HEK293 (cell line): ENCODE results near the gene CNKSR3.

Experiments used
- CTCF ChIA-PET: fragments of 350-600 bp; formaldehyde crosslinking; extraction: SDS; loops from one replicate; lab custom pipeline; 2021; ENCODE audit warnings: antibody characterized with exemption; lab: Yijun Ruan, JAX
- POLR2A ChIA-PET: fragments of 300-600 bp; formaldehyde crosslinking; extraction: SDS; loops from one replicate; lab custom pipeline; 2020; ENCODE audit warnings: antibody characterized with exemption, inconsistent platforms; lab: Yijun Ruan, JAX
- H3K27ac ChIP-seq: fragments of 200-500 bp; sonication (Bioruptor generic); 2 replicates; pipeline ENCODE4 v1.5.1; 2014; ENCODE audit warnings: low read depth, low read length, control low read depth, inconsistent platforms; ENCODE audit errors: extremely low read depth
- H3K36me3 ChIP-seq, 2 experiments: fragments of 200-500 bp in 1 of 2; sonication (Bioruptor generic) in 1 of 2; 1 replicate in 1 of 2; 2 replicates in 1 of 2; pipeline ENCODE4 v1.5.1; 2014 to 2017; ENCODE audit warnings: inconsistent platforms in 2 of 2, low read length in 2 of 2; ENCODE audit not compliant: control insufficient read depth in 2 of 2, insufficient read depth in 1 of 2
- H3K4me1 ChIP-seq: fragments of 200-500 bp; sonication (Bioruptor generic); 2 replicates; pipeline ENCODE4 v1.5.1; 2014; ENCODE audit warnings: mild to moderate bottlenecking, low read length, inconsistent platforms; ENCODE audit not compliant: control insufficient read depth, insufficient read depth
- H3K4me3 ChIP-seq: 2 replicates; pipeline ENCODE4 v1.5.1; 2011; ENCODE audit warnings: low read depth, mild to moderate bottlenecking, control low read depth, low read length, moderate library complexity
- H3K9me3 ChIP-seq: fragments of 200-500 bp; sonication (Bioruptor generic); 2 replicates; pipeline ENCODE4 v1.5.1; 2014; ENCODE audit warnings: low read depth, low read length, inconsistent platforms; ENCODE audit not compliant: control insufficient read depth, insufficient read depth
- GLI4 ChIP-seq: fragments of 450-650 bp; formaldehyde crosslinking; IDR thresholded peaks from 2 replicates; pipeline ENCODE4 v1.5.1; 2016; ENCODE audit warnings: missing biosample characterization, missing genetic modification characterization
- KLF10 ChIP-seq: fragments of 450-650 bp; IDR thresholded peaks from 2 replicates; pipeline ENCODE4 v1.5.1; 2018; ENCODE audit warnings: missing biosample characterization, mild to moderate bottlenecking, missing genetic modification characterization
- REPIN1 ChIP-seq: fragments of 450-650 bp; formaldehyde crosslinking; IDR thresholded peaks from 2 replicates; pipeline ENCODE4 v1.5.1; 2017; ENCODE audit warnings: missing biosample characterization, missing genetic modification characterization, low read depth
- TRIM28 ChIP-seq: IDR thresholded peaks from 2 replicates; pipeline ENCODE4 v1.6.1; 2011; ENCODE audit warnings: low read length, control low read depth, borderline replicate concordance
- ZFP3 ChIP-seq: fragments of 450-650 bp; formaldehyde crosslinking; IDR thresholded peaks from 2 replicates; pipeline ENCODE4 v1.5.1; 2016; ENCODE audit warnings: low read depth, missing biosample characterization, missing genetic modification characterization
- ZNF16 ChIP-seq: fragments of 450-650 bp; formaldehyde crosslinking; IDR thresholded peaks from 2 replicates; pipeline ENCODE4 v1.5.1; 2016; ENCODE audit warnings: low read depth, missing biosample characterization, missing genetic modification characterization
- ZNF394 ChIP-seq: fragments of 450-650 bp; formaldehyde crosslinking; IDR thresholded peaks from 2 replicates; pipeline ENCODE4 v1.5.1; 2016; ENCODE audit warnings: missing biosample characterization, missing genetic modification characterization, mild to moderate bottlenecking, moderate library complexity, borderline replicate concordance
- ZNF510 ChIP-seq: fragments of 450-650 bp; formaldehyde crosslinking; IDR thresholded peaks from 2 replicates; pipeline ENCODE4 v1.5.1; 2018; ENCODE audit warnings: mild to moderate bottlenecking, missing genetic modification characterization, missing biosample characterization; ENCODE audit not compliant: insufficient replicate concordance
- ZNF626 ChIP-seq: fragments of 450-650 bp; sonication (Bioruptor Pico); formaldehyde crosslinking; IDR thresholded peaks from 2 replicates; pipeline ENCODE4 v1.5.1; 2018; ENCODE audit warnings: missing biosample characterization, missing genetic modification characterization, inconsistent platforms
- ZNF670 ChIP-seq: fragments of 450-650 bp; formaldehyde crosslinking; IDR thresholded peaks from 2 replicates; pipeline ENCODE4 v1.5.1; 2016; ENCODE audit warnings: missing biosample characterization, missing genetic modification characterization, low read depth
- ZNF768 ChIP-seq: fragments of 450-650 bp; formaldehyde crosslinking; IDR thresholded peaks from 2 replicates; pipeline ENCODE4 v1.5.1; 2018; ENCODE audit warnings: missing biosample characterization, mild to moderate bottlenecking, missing genetic modification characterization
- ZNF776 ChIP-seq: fragments of 450-650 bp; formaldehyde crosslinking; IDR thresholded peaks from 2 replicates; pipeline ENCODE4 v1.5.0; 2017; ENCODE audit warnings: missing biosample characterization, missing genetic modification characterization, borderline replicate concordance
- ZNF830 ChIP-seq: fragments of 450-650 bp; IDR thresholded peaks from 2 replicates; pipeline ENCODE4 v1.5.0; 2018; ENCODE audit warnings: missing biosample characterization, missing genetic modification characterization, low read depth, mild to moderate bottlenecking, moderate library complexity
- TF ChIP-seq, protein P1 (sequence below): fragments of 450-650 bp; formaldehyde crosslinking; IDR thresholded peaks from 2 replicates; pipeline ENCODE4 v1.5.1; 2017; ENCODE audit warnings: missing biosample characterization, missing genetic modification characterization
- TF ChIP-seq, protein P2 (sequence below): fragments of 450-650 bp; formaldehyde crosslinking; IDR thresholded peaks from 2 replicates; pipeline ENCODE4 v1.5.1; 2016; ENCODE audit warnings: missing biosample characterization, missing genetic modification characterization, low read depth
- TF ChIP-seq, protein P3 (sequence below): fragments of 450-650 bp; formaldehyde crosslinking; IDR thresholded peaks from 2 replicates; pipeline ENCODE4 v1.5.0; 2017; ENCODE audit warnings: missing biosample characterization, missing genetic modification characterization, borderline replicate concordance
- TF ChIP-seq, protein P4 (sequence below): fragments of 450-650 bp; formaldehyde crosslinking; IDR thresholded peaks from 2 replicates; pipeline ENCODE4 v1.5.1; 2016; ENCODE audit warnings: missing biosample characterization, missing genetic modification characterization, borderline replicate concordance
- TF ChIP-seq, protein P5 (sequence below): fragments of 450-650 bp; formaldehyde crosslinking; IDR thresholded peaks from 2 replicates; pipeline ENCODE4 v1.5.1; 2016; ENCODE audit warnings: missing biosample characterization, missing genetic modification characterization

CNKSR3 gene

DNA sequence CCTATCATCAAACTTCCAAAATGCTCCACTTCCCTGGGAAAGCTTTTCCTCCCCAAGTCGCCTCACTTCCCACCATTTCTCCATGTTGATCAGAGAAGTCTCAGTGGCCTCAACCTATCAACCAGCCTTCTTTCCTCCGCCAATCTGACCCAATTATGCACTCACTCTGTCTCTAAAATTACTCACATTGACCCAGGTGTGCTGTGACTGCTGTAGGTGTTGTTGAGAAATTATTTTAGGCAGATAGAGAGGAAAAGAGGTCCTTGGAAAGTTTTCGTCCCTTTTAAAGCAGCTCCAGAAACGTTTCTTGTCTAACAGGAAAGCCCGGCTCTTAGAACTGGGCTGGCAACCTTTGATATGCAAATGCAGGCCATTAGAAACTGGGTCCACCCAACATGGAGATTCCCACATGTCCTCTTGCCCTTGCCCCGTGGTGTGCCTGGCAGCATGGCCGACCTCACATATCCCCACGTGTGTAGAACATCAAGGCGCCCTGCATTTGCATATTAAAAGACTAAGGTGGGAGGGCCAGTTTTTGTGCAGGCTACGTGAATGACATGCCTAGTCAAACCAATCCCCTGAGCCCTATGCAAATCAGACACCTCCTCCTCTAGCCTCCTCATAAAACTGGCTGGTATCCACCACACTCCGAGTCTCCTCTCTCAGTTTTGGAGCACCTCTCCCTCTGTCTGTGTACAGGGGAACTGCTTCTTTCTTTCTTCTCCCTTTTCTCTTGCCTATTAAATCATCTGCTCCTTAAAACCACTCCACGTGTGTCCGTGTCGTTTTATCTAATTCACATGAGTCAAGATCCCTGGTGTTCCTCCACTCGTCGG is 166.8 kb downstream of the CNKSR3 start:
- Histone ChIP-seq H3K27ac (no peak overlapping the region), H3K4me1 (no peaks in the 10 kb centered on the region), H3K36me3 (no peaks in the 10 kb centered on the region), H3K9me3 (no peaks in the 10 kb centered on the region), H3K4me3 (no peak overlapping the region)
- CTCF ChIA-PET = no interaction called here
- POLR2A ChIA-PET = no interaction called here
- TF ChIP-seq TRIM28 (no peak), ZNF768 (tag by site-specific recombination) (0 out of 2 replicates have a peak, but pooled peaks have one; percentile 5)

DNA sequence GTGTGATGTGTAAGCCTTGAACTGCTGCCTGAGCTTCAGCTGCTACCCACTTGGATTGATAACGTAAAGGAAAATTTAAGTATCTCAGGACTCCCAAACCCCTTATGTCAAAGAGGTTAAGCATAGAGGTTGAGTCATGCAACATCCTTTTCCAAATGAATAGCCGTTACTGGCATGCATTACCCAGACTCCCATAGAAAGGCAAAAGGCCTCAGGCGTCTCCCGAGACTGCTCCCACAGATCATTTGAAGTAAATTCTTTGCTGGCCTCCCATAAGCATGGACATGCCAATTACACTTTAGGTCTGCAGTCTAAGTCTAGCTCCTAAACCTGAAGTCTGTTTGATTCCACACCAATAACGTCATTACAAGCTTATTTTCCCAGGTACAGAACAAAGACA is 168.6 kb downstream of the CNKSR3 start:
- ChIA-PET CTCF (interaction anchor here (0.5 kb wide), 1 partner anchor 28 kb away, joined by 3 read pairs; no protein-coding TSS in a partner anchor), POLR2A (no interaction called here)
- Histone ChIP-seq H3K27ac (no peak overlapping the region), H3K36me3 (no peaks in the 10 kb centered on the region), H3K4me1 (no peaks in the 10 kb centered on the region), H3K4me3 (no peak overlapping the region), H3K9me3 (no peaks in the 10 kb centered on the region)
- TF ChIP-seq ZNF394 (tag by site-specific recombination) (no peak), ZNF16 (tag by site-specific recombination) (no peak), ZNF776 (tag by site-specific recombination) (no peak)

DNA sequence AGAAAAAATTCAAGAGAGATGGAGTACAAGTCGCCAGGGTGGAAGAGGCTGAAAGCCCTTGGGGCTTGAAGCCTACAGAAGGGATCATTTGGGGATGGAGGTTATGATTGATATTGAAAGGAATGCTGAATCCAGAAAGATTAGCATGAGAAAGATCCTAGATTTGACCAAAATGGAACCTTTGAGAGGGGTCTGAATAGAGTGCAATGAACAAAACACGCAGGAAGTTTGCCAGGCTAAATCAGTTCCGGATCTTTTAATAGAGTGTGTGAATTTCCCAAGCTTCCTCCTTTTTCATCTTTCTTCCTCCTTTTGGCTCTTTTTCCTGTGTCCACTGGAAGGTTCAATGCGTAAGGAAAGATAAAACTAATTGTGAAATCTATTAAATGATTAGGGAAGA is 169.1 kb downstream of the CNKSR3 start:
- POLR2A ChIA-PET = no interaction called here
- no peaks in the 10 kb centered on the region for H3K9me3 ChIP-seq

More for the DNA sequence above, 169.1 kb downstream of the CNKSR3 start:
- H3K27ac ChIP-seq = no peak overlapping the region
- no peaks in the 10 kb centered on the region for H3K36me3 ChIP-seq
- no peaks in the 10 kb centered on the region for H3K4me1 ChIP-seq
- CTCF ChIA-PET = interaction anchor here (0.6 kb wide), 1 partner anchor 464 kb away, joined by 3 read pairs; no protein-coding TSS in a partner anchor
- H3K4me3 ChIP-seq = no peak overlapping the region
- TF ChIP-seq KLF10 (tag by site-specific recombination) (no peak), REPIN1 (tag by site-specific recombination) (no peak), ZNF510 (tag by site-specific recombination) (no peak), ZNF16 (tag by site-specific recombination) (no peak), ZFP3 (tag by site-specific recombination) (no peak), ZNF670 (no peak), GLI4 (tag by site-specific recombination) (no peak), ZNF830 (tag by site-specific recombination) (no peak), ZNF626 (tag by site-specific recombination) (no peak)
- TF ChIP-seq, protein P1, sequence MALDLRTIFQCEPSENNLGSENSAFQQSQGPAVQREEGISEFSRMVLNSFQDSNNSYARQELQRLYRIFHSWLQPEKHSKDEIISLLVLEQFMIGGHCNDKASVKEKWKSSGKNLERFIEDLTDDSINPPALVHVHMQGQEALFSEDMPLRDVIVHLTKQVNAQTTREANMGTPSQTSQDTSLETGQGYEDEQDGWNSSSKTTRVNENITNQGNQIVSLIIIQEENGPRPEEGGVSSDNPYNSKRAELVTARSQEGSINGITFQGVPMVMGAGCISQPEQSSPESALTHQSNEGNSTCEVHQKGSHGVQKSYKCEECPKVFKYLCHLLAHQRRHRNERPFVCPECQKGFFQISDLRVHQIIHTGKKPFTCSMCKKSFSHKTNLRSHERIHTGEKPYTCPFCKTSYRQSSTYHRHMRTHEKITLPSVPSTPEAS (tag by site-specific recombination) = no peak
- TF ChIP-seq, protein P2, sequence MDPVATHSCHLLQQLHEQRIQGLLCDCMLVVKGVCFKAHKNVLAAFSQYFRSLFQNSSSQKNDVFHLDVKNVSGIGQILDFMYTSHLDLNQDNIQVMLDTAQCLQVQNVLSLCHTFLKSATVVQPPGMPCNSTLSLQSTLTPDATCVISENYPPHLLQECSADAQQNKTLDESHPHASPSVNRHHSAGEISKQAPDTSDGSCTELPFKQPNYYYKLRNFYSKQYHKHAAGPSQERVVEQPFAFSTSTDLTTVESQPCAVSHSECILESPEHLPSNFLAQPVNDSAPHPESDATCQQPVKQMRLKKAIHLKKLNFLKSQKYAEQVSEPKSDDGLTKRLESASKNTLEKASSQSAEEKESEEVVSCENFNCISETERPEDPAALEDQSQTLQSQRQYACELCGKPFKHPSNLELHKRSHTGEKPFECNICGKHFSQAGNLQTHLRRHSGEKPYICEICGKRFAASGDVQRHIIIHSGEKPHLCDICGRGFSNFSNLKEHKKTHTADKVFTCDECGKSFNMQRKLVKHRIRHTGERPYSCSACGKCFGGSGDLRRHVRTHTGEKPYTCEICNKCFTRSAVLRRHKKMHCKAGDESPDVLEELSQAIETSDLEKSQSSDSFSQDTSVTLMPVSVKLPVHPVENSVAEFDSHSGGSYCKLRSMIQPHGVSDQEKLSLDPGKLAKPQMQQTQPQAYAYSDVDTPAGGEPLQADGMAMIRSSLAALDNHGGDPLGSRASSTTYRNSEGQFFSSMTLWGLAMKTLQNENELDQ (tag by site-specific recombination) = no peak
- TF ChIP-seq, protein P3, sequence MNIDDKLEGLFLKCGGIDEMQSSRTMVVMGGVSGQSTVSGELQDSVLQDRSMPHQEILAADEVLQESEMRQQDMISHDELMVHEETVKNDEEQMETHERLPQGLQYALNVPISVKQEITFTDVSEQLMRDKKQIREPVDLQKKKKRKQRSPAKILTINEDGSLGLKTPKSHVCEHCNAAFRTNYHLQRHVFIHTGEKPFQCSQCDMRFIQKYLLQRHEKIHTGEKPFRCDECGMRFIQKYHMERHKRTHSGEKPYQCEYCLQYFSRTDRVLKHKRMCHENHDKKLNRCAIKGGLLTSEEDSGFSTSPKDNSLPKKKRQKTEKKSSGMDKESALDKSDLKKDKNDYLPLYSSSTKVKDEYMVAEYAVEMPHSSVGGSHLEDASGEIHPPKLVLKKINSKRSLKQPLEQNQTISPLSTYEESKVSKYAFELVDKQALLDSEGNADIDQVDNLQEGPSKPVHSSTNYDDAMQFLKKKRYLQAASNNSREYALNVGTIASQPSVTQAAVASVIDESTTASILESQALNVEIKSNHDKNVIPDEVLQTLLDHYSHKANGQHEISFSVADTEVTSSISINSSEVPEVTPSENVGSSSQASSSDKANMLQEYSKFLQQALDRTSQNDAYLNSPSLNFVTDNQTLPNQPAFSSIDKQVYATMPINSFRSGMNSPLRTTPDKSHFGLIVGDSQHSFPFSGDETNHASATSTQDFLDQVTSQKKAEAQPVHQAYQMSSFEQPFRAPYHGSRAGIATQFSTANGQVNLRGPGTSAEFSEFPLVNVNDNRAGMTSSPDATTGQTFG (tag by site-specific recombination) = no peak
- TF ChIP-seq, protein P4, sequence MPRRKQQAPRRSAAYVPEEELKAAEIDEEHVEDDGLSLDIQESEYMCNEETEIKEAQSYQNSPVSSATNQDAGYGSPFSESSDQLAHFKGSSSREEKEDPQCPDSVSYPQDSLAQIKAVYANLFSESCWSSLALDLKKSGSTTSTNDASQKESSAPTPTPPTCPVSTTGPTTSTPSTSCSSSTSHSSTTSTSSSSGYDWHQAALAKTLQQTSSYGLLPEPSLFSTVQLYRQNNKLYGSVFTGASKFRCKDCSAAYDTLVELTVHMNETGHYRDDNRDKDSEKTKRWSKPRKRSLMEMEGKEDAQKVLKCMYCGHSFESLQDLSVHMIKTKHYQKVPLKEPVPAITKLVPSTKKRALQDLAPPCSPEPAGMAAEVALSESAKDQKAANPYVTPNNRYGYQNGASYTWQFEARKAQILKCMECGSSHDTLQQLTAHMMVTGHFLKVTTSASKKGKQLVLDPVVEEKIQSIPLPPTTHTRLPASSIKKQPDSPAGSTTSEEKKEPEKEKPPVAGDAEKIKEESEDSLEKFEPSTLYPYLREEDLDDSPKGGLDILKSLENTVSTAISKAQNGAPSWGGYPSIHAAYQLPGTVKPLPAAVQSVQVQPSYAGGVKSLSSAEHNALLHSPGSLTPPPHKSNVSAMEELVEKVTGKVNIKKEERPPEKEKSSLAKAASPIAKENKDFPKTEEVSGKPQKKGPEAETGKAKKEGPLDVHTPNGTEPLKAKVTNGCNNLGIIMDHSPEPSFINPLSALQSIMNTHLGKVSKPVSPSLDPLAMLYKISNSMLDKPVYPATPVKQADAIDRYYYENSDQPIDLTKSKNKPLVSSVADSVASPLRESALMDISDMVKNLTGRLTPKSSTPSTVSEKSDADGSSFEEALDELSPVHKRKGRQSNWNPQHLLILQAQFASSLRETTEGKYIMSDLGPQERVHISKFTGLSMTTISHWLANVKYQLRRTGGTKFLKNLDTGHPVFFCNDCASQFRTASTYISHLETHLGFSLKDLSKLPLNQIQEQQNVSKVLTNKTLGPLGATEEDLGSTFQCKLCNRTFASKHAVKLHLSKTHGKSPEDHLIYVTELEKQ (tag by site-specific recombination) = no peak
- TF ChIP-seq, protein P5, sequence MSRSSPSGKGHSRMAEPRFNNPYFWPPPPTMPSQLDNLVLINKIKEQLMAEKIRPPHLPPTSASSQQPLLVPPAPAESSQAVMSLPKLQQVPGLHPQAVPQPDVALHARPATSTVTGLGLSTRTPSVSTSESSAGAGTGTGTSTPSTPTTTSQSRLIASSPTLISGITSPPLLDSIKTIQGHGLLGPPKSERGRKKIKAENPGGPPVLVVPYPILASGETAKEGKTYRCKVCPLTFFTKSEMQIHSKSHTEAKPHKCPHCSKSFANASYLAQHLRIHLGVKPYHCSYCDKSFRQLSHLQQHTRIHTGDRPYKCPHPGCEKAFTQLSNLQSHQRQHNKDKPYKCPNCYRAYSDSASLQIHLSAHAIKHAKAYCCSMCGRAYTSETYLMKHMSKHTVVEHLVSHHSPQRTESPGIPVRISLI (tag by site-specific recombination) = no peak
